ENCODE results near the gene NOTCH1. TPM values are rescaled to one million over a fixed set of nuclear protein-coding genes. Genes with fewer than 3 reads are reported as not detected.
"Not testable (repeated sequence)": the region's sequence is repeated elsewhere in the genome, so short reads cannot be mapped to it uniquely, and the experiment has no call there.

Gene NOTCH1
- total RNA-seq, 2 experiments from 2014 or later: 45.7 to 47.6 TPM

- intact Hi-C loops (cut with micrococcal nuclease): no loop called here
- ChIA-PET CTCF (interaction anchor here (0.9 to 1.6 kb wide), 3 partner anchors 66 to 80 kb away, joined by 3 read pairs; no protein-coding TSS in a partner anchor), POLR2A (interaction anchor here (0.7 to 1.6 kb wide), 3 partner anchors 24 to 165 kb away, joined by 3 to 5 read pairs (median 3); no protein-coding TSS in a partner anchor)
- Mint-ChIP-seq H3K27ac (no peak overlapping the region), H3K9me3 (peaks cover 7% of the 10 kb centered on the region), H3K36me3 (ENCODE audit: low read depth) (peaks cover 2% of the 10 kb centered on the region), H3K4me3 (no peak overlapping the region), H3K4me1 (ENCODE audit: low read depth) (peaks cover 2% of the 10 kb centered on the region), H3K27me3 (no peaks in the 10 kb centered on the region)
- no peak for ATAC-seq
- no peak for TF ChIP-seq CTCF (IDR thresholded peaks at IDR 0.05)
- DNase-seq: no peak
These were observed 17.1 kb upstream of the NOTCH1 start for GRCh38 chr9:136562746-136563495.

DNA sequence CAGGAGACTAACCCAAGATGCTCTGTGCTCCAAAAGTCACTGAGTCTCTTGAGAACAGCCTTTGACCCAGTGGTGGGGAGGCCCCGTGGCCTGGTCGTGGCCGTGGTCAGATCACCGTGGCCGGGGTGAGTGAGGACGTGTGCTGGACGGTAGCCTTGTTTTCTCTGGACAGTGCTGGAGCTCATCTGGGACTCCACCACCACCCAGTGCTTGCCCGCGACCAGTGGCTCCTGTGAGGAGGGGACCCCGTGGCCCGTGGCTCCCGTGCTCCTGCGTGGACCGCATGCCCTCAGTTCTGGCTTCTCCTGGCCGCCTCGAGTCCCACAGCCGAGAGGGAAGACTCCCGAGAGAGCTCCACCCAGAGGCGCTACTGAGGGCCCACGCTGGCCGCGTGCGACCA lies 15.9 kb upstream of the NOTCH1 start:
- H3K27ac Mint-ChIP-seq: no peak overlapping the region
- H3K4me3 Mint-ChIP-seq: no peak overlapping the region
- peaks cover 2% of the 10 kb centered on the region for H3K36me3 Mint-ChIP-seq (ENCODE audit: low read depth)
- no peaks in the 10 kb centered on the region for H3K27me3 Mint-ChIP-seq
- POLR2A ChIA-PET: interaction anchor here (0.6 to 1.6 kb wide), 4 partner anchors 23 to 240 kb away, joined by 3 to 5 read pairs (median 3); no protein-coding TSS in a partner anchor
- no peak for ATAC-seq
- DNase-seq: no peak
- no peak for TF ChIP-seq CTCF (IDR thresholded peaks at IDR 0.05)
- peaks cover 7% of the 10 kb centered on the region for H3K9me3 Mint-ChIP-seq
- peaks cover 2% of the 10 kb centered on the region for H3K4me1 Mint-ChIP-seq (ENCODE audit: low read depth)
- CTCF ChIA-PET: interaction anchor here (1.2 kb wide), 1 partner anchor 82 kb away, joined by 3 read pairs; no protein-coding TSS in a partner anchor
- intact Hi-C loops (cut with micrococcal nuclease): no loop called here

DNA sequence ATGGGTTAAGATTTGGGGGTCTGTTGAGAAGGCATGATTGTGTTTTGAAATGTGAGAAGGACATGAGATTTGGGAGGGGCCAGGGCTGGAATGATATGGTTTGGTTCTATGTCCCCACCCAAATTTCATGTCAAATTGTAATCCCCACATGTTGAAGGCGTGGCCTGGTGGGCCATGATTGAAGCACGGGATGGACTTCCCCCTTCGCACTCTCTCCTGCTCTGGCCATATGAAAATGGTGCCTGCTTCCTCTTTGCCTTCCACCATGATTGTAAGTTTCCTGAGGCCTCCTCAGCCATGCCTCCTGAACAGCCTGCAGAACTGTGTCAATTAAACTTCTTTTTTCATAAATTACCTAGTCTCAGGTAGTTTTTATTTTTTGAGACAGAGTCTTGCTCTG lies 14.7 kb upstream of the NOTCH1 start:
- H3K27me3 Mint-ChIP-seq: no peaks in the 10 kb centered on the region
- no peak for DNase-seq
- ChIA-PET CTCF (no interaction called here), POLR2A (no interaction called here)
- intact Hi-C loops (cut with micrococcal nuclease): no loop called here
- H3K4me3 Mint-ChIP-seq: no peak overlapping the region
- no peak for ATAC-seq
- H3K4me1 Mint-ChIP-seq (ENCODE audit: low read depth): peaks cover 2% of the 10 kb centered on the region
- H3K9me3 Mint-ChIP-seq: peaks cover 7% of the 10 kb centered on the region
- H3K36me3 Mint-ChIP-seq (ENCODE audit: low read depth): peaks cover 2% of the 10 kb centered on the region
- no peak for TF ChIP-seq CTCF (IDR thresholded peaks at IDR 0.05)
- no peak overlapping the region for H3K27ac Mint-ChIP-seq

- H3K27me3 Mint-ChIP-seq; H3K27ac Mint-ChIP-seq; intact Hi-C loops (cut with micrococcal nuclease); POLR2A ChIA-PET; H3K36me3 Mint-ChIP-seq (ENCODE audit: low read depth); H3K4me3 Mint-ChIP-seq; H3K4me1 Mint-ChIP-seq (ENCODE audit: low read depth); DNase-seq; ATAC-seq; H3K9me3 Mint-ChIP-seq; CTCF ChIA-PET: not testable (repeated sequence)
These were observed 13.5 kb upstream of the NOTCH1 start for GRCh38 chr9:136559371-136559770.

GRCh38 chr9:136558846-136559245 lies 13.0 kb upstream of the NOTCH1 start:
- CTCF ChIA-PET; intact Hi-C loops (cut with micrococcal nuclease); H3K4me3 Mint-ChIP-seq; H3K9me3 Mint-ChIP-seq; H3K4me1 Mint-ChIP-seq (ENCODE audit: low read depth); H3K27me3 Mint-ChIP-seq; ATAC-seq; POLR2A ChIA-PET; DNase-seq; H3K36me3 Mint-ChIP-seq (ENCODE audit: low read depth); H3K27ac Mint-ChIP-seq: not testable (repeated sequence)

DNA sequence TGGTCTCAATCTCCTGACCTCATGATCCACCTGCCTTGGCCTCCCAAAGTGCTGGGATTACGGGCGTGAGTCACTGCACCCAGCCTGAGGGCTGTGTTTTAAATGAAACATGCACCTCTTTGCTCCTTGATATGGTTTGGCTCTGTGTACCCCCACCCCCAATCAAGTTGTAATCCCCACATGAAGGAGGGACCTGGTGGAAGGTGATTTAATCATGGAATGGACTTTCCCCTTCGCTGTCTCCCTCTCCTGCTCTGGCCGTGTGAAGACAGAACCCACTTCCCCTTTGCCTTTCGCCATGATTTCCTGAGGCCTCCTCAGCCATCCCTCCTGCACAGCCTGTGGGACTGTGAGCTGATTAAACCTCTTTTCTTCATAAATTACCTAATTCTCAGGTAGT lies 12.5 kb upstream of the NOTCH1 start:
- ATAC-seq (no peak), DNase-seq (no peak)
- ChIA-PET POLR2A (no interaction called here), CTCF (no interaction called here)
- TF ChIP-seq CTCF (IDR thresholded peaks at IDR 0.05): no peak
- no peaks in the 10 kb centered on the region for H3K27me3 Mint-ChIP-seq
- H3K27ac Mint-ChIP-seq: no peak overlapping the region
- peaks cover 7% of the 10 kb centered on the region for H3K9me3 Mint-ChIP-seq
- intact Hi-C loops (cut with micrococcal nuclease): no loop called here
- peaks cover 2% of the 10 kb centered on the region for H3K36me3 Mint-ChIP-seq (ENCODE audit: low read depth)
- peaks cover 2% of the 10 kb centered on the region for H3K4me1 Mint-ChIP-seq (ENCODE audit: low read depth)
- H3K4me3 Mint-ChIP-seq: no peak overlapping the region

All from activated CD8-positive, alpha-beta T cell treated with anti-CD3 and anti-CD28 coated beads for 36 hours (primary cell).